PFSK-1 (cell line): Measurements from ENCODE around the gene OSBPL6.

ENCODE experiments used
- FOXP2 ChIP-seq: optimal IDR thresholded peaks from 2 replicates; pipeline ENCODE3; 2011; ENCODE audit warnings: borderline replicate concordance, control low read depth, inconsistent platforms; ENCODE audit not compliant: insufficient read depth; ENCODE audit errors: extremely low read length, extremely low read depth
- POLR2AphosphoS5 ChIP-seq: IDR thresholded peaks from 2 replicates; pipeline ENCODE4 v1.6.1; 2012; ENCODE audit warnings: low read depth, mild to moderate bottlenecking, control low read depth, low read length, moderate library complexity
- SIN3A ChIP-seq: IDR thresholded peaks from 2 replicates; pipeline ENCODE4 v1.6.1; 2012; ENCODE audit warnings: mild to moderate bottlenecking, low read length, moderate library complexity, borderline replicate concordance; ENCODE audit not compliant: insufficient read depth
- TAF1 ChIP-seq: IDR thresholded peaks from 2 replicates; pipeline ENCODE4 v1.6.1; 2012; ENCODE audit warnings: low read length, control low read depth, borderline replicate concordance; ENCODE audit not compliant: insufficient read depth
- TF ChIP-seq, protein P1 (sequence below), 2 experiments: IDR thresholded peaks; 2 replicates each; pipeline versions ENCODE4 v1.6.1 to v1.8.0; 2011 to 2012; ENCODE audit warnings: low read depth in 2 of 2, low read length in 2 of 2, control low read depth in 1 of 2, inconsistent platforms in 1 of 2, mild to moderate bottlenecking in 1 of 2, moderate library complexity in 1 of 2; ENCODE audit not compliant: insufficient read depth in 1 of 2

The OSBPL6 gene

DNA sequence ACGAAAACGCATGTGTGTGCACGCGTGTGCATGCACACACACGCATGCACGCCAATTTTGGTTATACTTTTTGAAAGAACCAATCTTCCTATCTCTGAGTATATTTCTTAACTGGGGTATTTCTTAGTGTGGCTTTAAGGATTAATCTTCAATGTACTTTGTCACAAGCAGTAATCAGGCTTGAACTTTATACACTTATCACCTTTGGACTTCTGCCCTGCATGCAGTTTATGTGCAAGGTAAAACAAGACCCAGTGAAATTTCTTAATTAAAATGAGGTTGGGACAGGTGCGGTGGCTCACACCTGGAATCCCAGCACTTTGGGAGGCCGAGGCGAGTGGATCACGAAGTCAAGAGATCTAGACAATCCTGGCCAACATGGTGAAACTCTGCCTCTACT, 85.3 kb downstream of the OSBPL6 start:
- TF ChIP-seq POLR2AphosphoS5 (no peak), SIN3A (no peak), FOXP2 (no peak), TAF1 (no peak)
- TF ChIP-seq, protein P1, sequence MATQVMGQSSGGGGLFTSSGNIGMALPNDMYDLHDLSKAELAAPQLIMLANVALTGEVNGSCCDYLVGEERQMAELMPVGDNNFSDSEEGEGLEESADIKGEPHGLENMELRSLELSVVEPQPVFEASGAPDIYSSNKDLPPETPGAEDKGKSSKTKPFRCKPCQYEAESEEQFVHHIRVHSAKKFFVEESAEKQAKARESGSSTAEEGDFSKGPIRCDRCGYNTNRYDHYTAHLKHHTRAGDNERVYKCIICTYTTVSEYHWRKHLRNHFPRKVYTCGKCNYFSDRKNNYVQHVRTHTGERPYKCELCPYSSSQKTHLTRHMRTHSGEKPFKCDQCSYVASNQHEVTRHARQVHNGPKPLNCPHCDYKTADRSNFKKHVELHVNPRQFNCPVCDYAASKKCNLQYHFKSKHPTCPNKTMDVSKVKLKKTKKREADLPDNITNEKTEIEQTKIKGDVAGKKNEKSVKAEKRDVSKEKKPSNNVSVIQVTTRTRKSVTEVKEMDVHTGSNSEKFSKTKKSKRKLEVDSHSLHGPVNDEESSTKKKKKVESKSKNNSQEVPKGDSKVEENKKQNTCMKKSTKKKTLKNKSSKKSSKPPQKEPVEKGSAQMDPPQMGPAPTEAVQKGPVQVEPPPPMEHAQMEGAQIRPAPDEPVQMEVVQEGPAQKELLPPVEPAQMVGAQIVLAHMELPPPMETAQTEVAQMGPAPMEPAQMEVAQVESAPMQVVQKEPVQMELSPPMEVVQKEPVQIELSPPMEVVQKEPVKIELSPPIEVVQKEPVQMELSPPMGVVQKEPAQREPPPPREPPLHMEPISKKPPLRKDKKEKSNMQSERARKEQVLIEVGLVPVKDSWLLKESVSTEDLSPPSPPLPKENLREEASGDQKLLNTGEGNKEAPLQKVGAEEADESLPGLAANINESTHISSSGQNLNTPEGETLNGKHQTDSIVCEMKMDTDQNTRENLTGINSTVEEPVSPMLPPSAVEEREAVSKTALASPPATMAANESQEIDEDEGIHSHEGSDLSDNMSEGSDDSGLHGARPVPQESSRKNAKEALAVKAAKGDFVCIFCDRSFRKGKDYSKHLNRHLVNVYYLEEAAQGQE (IDR thresholded peaks at IDR 0.05; ENCODE audit: insufficient read depth in 1 of 2, low read depth in 2 of 2, low read length in 2 of 2): no peak

DNA sequence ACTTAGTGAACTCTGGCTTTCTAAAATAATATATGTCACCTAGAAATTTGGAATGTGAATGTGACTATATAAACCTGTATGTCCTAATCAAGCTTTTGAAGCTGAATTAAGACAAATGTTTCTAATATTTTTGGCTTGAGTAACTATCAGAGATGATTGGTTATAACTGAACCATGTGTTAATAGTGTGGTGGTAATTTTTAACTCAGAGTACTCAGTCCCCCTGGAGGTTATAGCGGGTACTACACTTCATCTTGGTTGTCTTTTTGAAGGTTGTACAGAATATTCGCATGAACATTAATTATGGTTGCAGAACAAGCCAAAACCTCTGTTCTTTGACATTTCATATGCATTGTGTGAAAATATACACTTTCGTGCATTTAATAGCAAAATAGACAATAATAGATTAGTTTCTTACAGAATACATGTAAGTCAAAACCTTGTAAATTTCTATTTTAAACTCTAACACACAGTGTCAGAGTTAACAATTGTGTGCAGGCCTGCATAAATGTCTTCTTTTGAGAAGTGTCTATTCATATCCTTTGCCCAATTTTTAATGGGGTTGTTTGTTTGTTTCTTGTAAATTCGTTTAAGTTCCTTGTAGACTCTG, 86.0 kb downstream of the OSBPL6 start:
- TF ChIP-seq POLR2AphosphoS5 (no peak), FOXP2 (no peak)
- TF ChIP-seq, protein P1 (IDR thresholded peaks at IDR 0.05; ENCODE audit: insufficient read depth in 1 of 2, low read depth in 2 of 2, low read length in 2 of 2): no peak

DNA sequence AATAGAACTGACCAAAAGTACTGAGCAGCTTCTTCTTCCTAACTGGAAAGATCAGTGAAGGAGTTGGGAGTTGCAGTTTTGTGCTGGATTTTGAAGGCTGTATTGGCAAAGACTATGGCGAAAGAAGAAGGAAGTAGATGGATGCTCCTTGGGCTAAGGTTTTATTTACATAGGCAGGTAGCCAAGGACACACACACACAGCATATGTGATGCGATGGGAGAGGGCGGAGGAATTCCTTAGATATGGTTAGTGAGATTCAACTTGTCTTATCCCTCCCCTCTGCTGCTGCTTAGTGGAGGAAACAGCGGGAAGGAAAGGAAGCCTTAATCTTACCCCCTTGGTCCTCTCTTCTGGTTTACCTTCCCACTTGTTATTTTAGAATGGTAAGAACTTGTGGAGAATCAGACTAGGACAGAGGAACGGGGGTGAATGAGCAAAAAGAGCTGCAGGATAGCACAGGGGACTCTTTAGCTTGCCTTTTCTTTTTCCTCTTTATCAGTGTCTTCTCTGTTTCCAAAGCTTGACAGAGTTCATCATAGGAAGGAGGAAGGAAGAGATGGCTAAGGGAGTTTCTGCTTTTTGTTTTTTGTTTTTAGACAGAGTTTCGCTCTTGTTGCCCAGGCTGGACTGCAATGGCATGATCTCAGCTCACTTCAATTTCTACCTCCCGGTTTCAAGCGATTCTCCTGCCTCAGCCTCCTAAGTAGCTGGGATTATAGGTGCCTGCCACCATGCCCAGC, 87.9 kb downstream of the OSBPL6 start:
- TF ChIP-seq SIN3A: no peak; the same call in 1 of the 2 replicates
- TF ChIP-seq, protein P1 (IDR thresholded peaks at IDR 0.05; ENCODE audit: insufficient read depth in 1 of 2, low read depth in 2 of 2, low read length in 2 of 2): no peak

DNA sequence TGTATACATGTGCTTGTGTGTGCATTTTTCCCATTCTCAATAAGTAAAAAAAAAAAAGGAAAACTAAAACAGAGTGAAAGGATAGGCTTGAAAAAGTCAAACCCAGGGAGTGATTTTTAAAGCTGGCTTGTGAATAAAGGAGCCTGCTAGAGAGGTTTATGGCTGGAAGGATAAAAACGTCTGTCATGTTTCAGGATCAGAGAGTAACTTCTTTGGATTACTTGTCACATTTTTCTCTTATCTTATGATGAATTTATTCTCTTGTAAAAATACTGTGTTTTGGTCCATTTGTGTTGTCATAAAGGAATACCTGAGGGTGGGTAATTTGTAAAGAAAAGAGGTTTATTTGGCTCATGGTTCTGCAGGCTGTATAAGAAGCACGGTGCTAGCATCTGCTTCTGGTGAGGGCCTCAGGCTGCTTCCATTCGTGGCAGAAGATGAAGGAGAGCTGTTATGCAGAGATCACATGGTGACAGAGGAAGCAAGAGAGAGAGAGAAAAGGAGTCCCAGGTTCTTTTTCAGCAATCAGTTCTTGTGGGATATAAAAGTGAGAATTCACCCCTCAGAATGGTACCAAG, 89.1 kb downstream of the OSBPL6 start:
- TF ChIP-seq, protein P1 (IDR thresholded peaks at IDR 0.05; ENCODE audit: insufficient read depth in 1 of 2, low read depth in 2 of 2, low read length in 2 of 2): no peak
- TF ChIP-seq POLR2AphosphoS5 (no peak), SIN3A (no peak), FOXP2 (no peak), TAF1 (no peak)
